Hematopoietic multipotent progenitor cell treated with erythropoietin and hydrocortisone succinate and interleukin-3 and kit ligand, for 15 days (in vitro differentiated cells): ENCODE results near the gene GALK1.

Experiments used
- DNase-seq: peaks from one replicate; pipeline ENCODE4 v3.0.0-alpha.2; 2015; ENCODE audit warnings: low spot score

Gene GALK1

GRCh38 chr17:75749545-75750389 is 15.2 kb downstream of the GALK1 start:
- peak; percentile 88 for DNase-seq

- no peak for DNase-seq
Measured at GRCh38 chr17:75748706-75749105, 16.3 kb downstream of the GALK1 start.

DNA sequence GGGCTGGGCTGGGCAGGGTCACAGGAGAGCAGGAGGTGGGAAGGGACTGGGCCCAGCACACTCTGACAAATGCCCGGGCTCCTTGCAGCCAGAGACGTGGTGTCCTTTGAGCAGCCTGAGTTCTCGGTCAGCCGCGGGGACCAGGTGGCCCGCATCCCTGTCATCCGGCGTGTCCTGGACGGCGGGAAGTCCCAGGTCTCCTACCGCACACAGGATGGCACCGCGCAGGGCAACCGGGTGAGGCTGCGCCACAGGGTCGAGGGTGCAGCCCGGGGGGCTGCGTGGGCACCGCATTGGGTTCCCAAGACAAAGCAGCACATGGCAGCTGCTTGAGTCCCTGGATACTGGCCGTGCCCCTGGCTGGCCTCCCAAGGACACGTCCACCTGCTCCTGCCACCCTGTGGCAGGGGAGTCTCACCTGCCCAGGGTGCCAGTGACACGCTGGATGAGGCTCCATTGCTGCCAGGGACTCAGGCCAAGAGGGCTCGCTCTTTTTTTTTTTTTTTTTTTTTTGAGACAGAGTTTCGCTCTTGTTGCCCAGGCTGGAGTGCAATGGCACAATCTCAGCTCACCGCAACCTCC is 21.3 kb downstream of the GALK1 start:
- DNase-seq, result no peak

- no peak for DNase-seq
Measured at GRCh38 chr17:75742337-75742736, 22.7 kb downstream of the GALK1 start.

GRCh38 chr17:75740631-75741077 is 24.3 kb downstream of the GALK1 start:
- DNase-seq, result no peak

GRCh38 chr17:75740215-75740614 is 24.8 kb downstream of the GALK1 start:
- no peak for DNase-seq

GRCh38 chr17:75739801-75740200 is 25.2 kb downstream of the GALK1 start:
- DNase-seq, result no peak

DNA sequence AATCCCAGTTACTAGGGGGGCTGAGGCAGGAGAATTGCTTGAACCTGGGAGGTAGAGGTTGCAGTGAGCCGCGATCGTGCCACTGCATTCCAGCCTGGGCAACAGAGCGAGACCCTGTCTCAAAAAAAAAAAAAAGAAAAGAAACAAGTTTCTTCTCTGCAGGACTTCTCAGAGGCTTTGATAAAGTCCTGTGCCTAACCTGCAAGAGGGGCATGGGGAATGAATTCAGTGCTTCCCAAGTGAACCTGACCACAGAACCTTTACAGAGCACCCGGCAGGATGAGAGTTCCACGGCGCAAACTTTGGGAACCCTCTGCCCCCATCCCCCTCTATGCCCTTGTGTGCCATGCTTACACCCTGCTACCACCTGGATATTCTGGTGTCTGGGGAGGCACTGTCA is 25.8 kb downstream of the GALK1 start:
- DNase-seq, result no peak

DNA sequence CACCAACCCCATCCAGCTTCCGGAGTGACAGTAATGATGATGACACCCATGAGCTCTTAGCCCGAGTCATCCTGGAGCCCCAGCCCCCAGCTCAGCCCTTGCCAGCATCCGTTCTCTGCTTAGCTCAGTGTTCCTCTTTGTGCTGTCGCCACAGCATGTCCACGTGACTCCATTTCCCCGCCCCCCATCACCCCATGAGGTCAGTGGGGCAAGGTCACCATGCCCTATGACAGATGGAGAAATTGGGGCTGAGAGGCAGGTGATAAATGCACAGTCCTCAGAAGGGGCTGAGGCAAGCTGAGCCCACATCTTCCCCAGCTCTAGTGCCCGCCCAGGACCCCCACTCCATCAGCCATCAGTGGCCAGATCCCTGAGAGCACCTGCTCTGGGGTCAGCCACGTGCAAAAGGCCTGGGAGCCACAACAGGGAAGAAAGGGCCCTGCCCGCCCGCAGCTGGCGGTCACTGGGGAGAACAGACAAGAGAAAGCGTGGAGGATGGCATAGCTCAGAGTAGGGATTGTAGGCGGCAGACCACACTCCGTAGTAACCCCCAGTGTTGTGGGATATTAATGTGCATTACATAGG is 26.7 kb downstream of the GALK1 start:
- no peak for DNase-seq

GRCh38 chr17:75737133-75737962 is 27.6 kb downstream of the GALK1 start:
- DNase-seq, result no peak

DNA sequence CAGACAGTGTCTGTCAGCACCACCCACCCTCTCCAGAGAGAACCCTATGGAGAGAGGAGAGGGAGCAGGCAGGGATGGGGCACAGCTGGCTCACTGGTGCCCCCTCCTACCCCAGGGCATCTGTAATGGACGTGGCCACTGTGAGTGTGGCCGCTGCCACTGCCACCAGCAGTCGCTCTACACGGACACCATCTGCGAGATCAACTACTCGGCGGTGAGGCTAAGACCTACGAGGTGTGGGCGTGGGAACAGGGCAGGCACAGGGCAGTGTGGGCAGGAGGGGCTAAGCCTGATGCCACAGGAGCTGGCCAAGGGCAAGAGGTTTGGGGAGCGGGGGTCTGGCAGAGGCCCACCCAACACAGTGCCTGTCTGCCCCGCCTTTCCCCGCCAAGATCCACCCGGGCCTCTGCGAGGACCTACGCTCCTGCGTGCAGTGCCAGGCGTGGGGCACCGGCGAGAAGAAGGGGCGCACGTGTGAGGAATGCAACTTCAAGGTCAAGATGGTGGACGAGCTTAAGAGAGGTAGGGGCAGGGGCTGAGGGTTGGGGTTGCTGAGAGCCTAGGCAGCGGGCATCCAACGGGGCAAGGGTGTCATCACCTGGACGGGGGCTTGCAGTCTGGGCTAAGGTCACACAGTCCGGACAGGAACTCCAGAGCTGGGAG is 28.7 kb downstream of the GALK1 start:
- DNase-seq, result no peak

DNA sequence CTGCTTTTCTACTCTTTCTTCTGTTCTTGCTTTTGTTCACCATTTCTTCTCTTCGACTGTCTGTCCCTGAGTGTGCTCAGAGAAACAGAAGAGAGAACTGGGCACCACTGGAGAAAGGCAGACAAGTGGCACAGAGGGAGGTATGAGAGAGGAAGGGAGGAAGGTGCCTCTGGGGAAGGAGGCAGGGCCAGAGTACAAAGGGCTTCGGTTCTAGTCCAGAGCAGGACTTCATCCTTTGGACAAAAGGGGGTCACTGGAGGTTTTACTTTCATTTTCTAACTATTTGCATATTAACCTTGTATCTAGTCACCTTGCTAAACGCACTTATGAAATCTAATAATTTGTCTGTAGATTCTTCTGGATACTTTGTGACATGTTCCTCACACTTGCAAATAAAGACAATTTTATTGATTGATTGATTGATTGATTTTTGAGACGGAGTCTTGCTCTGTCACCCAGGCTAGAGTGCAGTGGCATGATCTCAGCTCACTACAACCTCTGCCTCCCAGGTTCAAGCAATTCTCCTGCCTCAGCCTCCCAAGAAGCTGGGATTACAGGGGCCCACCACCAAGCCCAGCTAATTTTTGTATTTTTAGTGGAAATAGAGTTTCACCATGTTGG is 30.2 kb downstream of the GALK1 start:
- no peak for DNase-seq

- no peak for DNase-seq
Measured at GRCh38 chr17:75733471-75733870, 31.5 kb downstream of the GALK1 start.

GRCh38 chr17:75731716-75732498 is 33.1 kb downstream of the GALK1 start:
- DNase-seq, result no peak

DNA sequence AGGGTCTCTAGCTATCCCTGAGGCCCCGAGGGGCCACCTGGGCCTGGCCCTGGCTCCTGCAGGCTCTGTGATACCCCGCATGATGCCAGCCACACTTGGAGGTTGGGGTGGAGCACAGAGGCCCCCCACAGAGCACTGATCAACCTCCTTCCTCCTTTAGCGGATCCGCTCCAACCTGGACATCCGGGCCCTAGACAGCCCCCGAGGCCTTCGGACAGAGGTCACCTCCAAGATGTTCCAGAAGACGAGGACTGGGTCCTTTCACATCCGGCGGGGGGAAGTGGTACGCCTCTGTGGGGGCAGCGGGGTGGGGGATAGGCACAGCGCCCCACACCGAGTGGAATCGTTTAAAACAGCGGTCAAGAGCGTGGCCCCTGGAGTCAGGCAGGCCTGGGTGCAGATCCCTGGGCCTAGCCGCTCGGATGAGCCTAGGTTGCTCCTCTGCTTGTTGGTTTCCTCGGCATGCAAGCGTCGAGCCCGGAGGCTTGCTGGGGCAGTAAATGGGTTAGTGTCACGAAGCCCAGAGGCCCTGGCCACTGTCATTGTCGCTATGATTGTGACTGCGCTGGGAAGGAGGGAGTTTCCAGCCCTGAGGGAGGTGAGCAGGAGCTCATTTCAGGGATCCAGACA is 33.8 kb downstream of the GALK1 start:
- no peak for DNase-seq

GRCh38 chr17:75730065-75730464 is 34.9 kb downstream of the GALK1 start:
- DNase-seq, result no peak

DNA sequence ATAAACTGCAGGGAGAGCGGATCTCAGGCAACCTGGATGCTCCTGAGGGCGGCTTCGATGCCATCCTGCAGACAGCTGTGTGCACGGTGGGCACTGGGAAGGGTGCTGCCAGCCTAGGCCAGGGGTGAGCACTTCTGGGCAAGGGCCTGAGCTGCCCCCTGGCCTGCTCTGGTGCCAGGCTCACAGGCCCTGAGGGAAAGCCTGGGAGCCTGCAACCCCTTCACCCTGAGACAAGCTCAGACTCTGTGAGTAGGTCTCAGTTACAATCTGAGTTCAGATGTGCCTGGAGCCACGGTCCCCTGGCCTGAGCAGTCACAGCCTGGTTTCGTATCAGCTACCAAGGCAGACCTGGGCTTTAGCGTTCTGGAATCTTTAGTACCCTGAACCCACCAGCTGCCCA is 35.6 kb downstream of the GALK1 start:
- no peak for DNase-seq

- no peak for DNase-seq
Measured at GRCh38 chr17:75727391-75727790, 37.6 kb downstream of the GALK1 start.

DNA sequence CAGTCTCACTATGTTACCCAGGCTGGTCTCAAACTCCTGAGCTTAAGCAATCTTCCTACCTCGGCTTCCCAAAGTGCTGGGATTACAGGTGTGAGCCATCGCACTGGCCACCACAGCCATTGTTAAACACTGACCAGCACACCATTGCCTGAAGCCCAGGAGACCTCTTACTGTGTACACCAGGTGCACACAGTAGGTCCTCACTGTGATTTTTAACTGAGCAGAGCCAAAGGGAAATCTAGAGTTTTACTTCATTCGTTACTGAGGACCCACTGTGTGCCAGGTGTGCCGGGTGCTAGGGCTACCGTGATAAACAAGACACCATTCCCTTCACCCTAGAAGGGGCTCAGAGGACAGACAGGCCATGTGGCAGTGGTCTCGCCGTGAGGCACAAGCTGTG is 39.5 kb downstream of the GALK1 start:
- DNase-seq, result no peak
